ENCODE measurements around the gene SMIM30.
"Not testable (repeated sequence)": the region's sequence is repeated elsewhere in the genome, so short reads cannot be mapped to it uniquely, and the experiment has no call there.

The SMIM30 gene, protein sequence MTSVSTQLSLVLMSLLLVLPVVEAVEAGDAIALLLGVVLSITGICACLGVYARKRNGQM

GRCh38 chr7:113118074-113118959 is at the start of gene SMIM30:
SMIM30 (minus strand) TSS chr7:113118554; CDS start chr7:113117578, 976 bp downstream.
- peak within 1 kb of the TSS; percentile 92 for H3K4me3 Mint-ChIP-seq
- H3K27me3 Mint-ChIP-seq: no peaks in the 10 kb centered on the region
- H3K27ac Mint-ChIP-seq: peak within 1 kb of the TSS; percentile 90
- H3K9me3 Mint-ChIP-seq: no peaks in the 10 kb centered on the region
- H3K4me1 Mint-ChIP-seq (ENCODE audit: low read depth): peaks cover 49% of the 10 kb centered on the region
- peaks cover 36% of the 10 kb centered on the region for H3K36me3 Mint-ChIP-seq (ENCODE audit: low read depth)

DNA sequence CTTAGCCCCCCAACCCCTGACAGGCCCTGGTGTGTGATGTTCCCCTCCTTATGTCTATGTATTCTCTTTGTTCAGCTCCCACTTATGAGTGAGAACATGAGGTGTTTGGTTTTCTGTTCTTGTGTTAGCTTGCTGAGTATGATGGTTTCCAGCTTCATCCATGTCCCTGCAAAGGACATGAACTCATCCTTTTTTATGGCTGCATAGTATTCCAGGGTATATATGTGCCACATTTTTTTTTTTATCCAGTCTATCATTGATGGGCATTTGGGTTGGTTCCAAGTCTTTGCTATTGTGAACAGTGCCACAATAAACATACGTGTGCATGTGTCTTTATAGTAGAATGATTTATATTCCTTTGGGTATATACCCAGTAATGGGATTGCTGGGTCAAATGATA is 47.8 kb upstream of the SMIM30 start:
- peaks cover 14% of the 10 kb centered on the region for H3K27me3 Mint-ChIP-seq
- not testable (repeated sequence) for H3K9me3 Mint-ChIP-seq; H3K27ac Mint-ChIP-seq; H3K4me1 Mint-ChIP-seq (ENCODE audit: low read depth); H3K4me3 Mint-ChIP-seq; H3K36me3 Mint-ChIP-seq (ENCODE audit: low read depth)

DNA sequence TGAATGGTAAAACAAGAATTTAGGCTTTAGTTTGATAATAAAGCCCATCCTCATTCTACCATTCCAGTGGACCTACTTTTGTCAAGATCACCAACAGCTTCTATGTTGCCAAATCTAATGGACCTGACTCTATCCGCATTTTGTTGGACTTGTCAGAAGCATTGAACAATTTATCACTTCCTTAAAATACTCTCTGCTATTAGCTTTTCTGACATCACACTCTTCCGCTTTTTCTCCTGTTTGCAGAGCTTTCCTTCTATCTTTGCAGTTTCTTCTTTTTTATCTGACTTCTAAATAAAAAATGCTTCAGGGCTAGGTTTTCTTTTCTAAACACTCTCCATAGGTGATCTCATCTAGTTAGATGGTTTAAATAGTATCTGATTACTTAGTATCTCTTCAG is 42.7 kb upstream of the SMIM30 start:
- no peak overlapping the region for H3K27ac Mint-ChIP-seq
- no peaks in the 10 kb centered on the region for H3K4me1 Mint-ChIP-seq (ENCODE audit: low read depth)
- peaks cover 27% of the 10 kb centered on the region for H3K27me3 Mint-ChIP-seq
- no peaks in the 10 kb centered on the region for H3K36me3 Mint-ChIP-seq (ENCODE audit: low read depth)
- no peaks in the 10 kb centered on the region for H3K9me3 Mint-ChIP-seq
- H3K4me3 Mint-ChIP-seq: no peak overlapping the region

DNA sequence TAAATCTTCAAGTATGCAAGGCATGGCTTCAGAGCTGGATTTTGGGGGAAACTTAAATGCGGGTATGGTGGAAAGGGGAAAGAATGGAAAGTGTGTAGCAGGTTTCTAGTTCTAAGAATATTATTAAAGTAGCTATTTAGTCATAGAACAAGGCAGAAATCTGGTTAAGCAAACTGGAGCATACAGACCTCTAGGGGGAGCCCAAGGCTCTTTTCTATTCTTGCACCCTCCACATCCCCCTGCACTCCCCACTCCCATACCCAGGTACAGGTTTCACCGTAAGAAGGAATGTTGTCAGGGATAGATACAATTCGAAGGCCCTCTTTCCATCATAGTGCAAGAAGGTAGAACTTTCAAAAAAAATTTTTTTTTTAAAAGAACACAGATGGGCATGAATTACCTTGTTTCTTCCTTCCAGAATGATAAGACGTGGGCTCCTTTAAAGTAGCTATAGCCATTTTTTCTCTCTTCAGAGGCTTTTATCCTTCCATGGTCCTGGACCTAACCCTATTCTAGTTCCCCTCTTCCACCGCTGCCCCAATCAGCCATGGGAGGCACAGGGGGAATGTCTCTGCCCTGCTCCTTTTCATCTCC is 41.5 kb upstream of the SMIM30 start:
- Mint-ChIP-seq H3K4me3 (no peak overlapping the region), H3K36me3 (ENCODE audit: low read depth) (no peaks in the 10 kb centered on the region), H3K27me3 (peaks cover 34% of the 10 kb centered on the region), H3K9me3 (no peaks in the 10 kb centered on the region), H3K27ac (no peak overlapping the region), H3K4me1 (ENCODE audit: low read depth) (no peaks in the 10 kb centered on the region)

GRCh38 chr7:113158756-113159155 is 40.4 kb upstream of the SMIM30 start:
- Mint-ChIP-seq H3K9me3 (no peaks in the 10 kb centered on the region), H3K36me3 (ENCODE audit: low read depth) (no peaks in the 10 kb centered on the region), H3K27me3 (peaks cover 34% of the 10 kb centered on the region)

DNA sequence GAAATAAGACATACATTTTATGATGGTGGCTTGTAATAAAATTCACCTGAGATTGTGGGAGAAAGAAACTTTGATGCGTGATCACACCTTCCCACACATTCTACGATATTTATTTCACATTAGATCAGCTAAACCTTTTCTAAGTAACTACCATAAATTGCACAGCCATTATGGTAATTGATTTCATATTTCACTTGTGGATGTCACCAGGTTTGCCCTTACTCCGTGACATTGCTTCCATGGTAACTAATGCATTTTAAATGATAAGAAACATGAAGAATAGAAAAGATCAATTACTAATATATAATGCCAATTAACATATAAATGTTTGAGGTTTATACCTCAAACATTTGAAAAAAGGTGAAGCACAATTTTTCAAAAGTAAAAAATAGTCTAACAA is 35.8 kb upstream of the SMIM30 start:
- peaks cover 34% of the 10 kb centered on the region for H3K27me3 Mint-ChIP-seq

More at GRCh38 chr7:113158756-113159155, 40.4 kb upstream of the SMIM30 start:
- Mint-ChIP-seq H3K4me1 (ENCODE audit: low read depth) (no peaks in the 10 kb centered on the region), H3K4me3 (no peak overlapping the region), H3K27ac (no peak overlapping the region)

DNA sequence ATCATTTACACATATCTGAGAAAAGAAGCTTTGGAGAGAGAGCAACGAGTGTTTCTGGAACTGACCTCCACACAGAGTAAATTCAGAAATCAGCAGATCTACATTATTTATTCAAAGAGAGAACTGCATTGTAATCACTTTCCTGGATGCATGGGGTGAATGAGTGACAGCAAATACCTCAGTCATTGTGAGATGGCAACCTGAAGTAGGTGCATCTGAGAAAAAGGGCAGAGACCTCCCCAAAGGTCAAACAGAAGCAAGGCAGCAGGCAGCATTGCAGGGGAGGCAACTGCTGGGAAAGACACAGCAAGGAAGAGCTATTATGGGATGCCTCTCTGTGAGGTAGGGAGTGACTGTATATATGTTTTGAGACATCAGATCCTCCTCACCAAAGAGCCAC is 26.5 kb upstream of the SMIM30 start:
- Mint-ChIP-seq H3K27me3 (peaks cover 30% of the 10 kb centered on the region), H3K4me1 (ENCODE audit: low read depth) (no peaks in the 10 kb centered on the region), H3K4me3 (no peak overlapping the region), H3K27ac (no peak overlapping the region), H3K36me3 (ENCODE audit: low read depth) (no peaks in the 10 kb centered on the region), H3K9me3 (no peaks in the 10 kb centered on the region)

More for the DNA sequence above, 35.8 kb upstream of the SMIM30 start:
- Mint-ChIP-seq H3K36me3 (ENCODE audit: low read depth) (no peaks in the 10 kb centered on the region), H3K9me3 (no peaks in the 10 kb centered on the region), H3K4me3 (no peak overlapping the region), H3K4me1 (ENCODE audit: low read depth) (no peaks in the 10 kb centered on the region), H3K27ac (no peak overlapping the region)

GRCh38 chr7:113143486-113144257 is 25.3 kb upstream of the SMIM30 start:
- H3K9me3 Mint-ChIP-seq: no peaks in the 10 kb centered on the region
- H3K4me3 Mint-ChIP-seq: no peak overlapping the region
- H3K36me3 Mint-ChIP-seq (ENCODE audit: low read depth): no peaks in the 10 kb centered on the region
- H3K4me1 Mint-ChIP-seq (ENCODE audit: low read depth): no peaks in the 10 kb centered on the region
- peaks cover 22% of the 10 kb centered on the region for H3K27me3 Mint-ChIP-seq
- H3K27ac Mint-ChIP-seq: no peak overlapping the region

DNA sequence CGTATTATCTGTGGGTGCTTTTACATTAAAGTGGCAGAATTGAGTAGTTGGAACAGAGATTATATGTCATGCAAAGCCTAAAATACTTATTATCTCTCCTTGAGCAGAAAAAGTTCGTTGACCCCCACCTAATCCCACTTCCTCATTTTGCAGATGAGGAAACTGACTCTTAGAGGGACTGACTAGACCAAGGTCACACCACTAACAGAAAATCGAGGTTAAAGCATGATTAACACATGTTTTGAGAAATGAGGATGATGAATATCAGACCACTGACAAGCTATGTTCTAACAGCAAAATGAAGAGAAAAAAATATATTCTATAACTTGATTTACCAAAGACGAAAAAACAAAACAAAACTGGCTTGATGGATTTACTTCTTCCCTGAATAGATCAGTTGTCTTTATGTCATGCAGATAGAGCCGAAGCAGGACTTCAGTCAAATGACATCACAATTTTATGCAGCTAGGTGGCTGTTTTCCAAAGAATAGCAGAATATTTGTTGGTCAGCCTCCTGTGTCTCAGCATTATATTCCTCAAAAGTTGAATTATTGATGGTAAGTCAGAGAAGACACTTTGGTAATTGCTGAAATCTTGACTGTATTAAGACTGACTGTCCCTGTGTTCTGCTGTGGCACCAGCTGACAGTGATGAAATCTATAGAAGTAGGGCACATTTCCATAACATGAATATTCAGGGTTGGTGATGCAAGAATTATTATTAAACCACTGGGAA is 24.2 kb upstream of the SMIM30 start:
- no peaks in the 10 kb centered on the region for H3K36me3 Mint-ChIP-seq (ENCODE audit: low read depth)
- peaks cover 16% of the 10 kb centered on the region for H3K27me3 Mint-ChIP-seq
- no peaks in the 10 kb centered on the region for H3K9me3 Mint-ChIP-seq
- H3K4me3 Mint-ChIP-seq: no peak overlapping the region
- no peaks in the 10 kb centered on the region for H3K4me1 Mint-ChIP-seq (ENCODE audit: low read depth)
- H3K27ac Mint-ChIP-seq: no peak overlapping the region

GRCh38 chr7:113141803-113142202 is 23.4 kb upstream of the SMIM30 start:
- H3K27me3 Mint-ChIP-seq: peaks cover 14% of the 10 kb centered on the region
- no peaks in the 10 kb centered on the region for H3K36me3 Mint-ChIP-seq (ENCODE audit: low read depth)
- H3K4me3 Mint-ChIP-seq: no peak overlapping the region
- no peaks in the 10 kb centered on the region for H3K4me1 Mint-ChIP-seq (ENCODE audit: low read depth)
- no peak overlapping the region for H3K27ac Mint-ChIP-seq
- no peaks in the 10 kb centered on the region for H3K9me3 Mint-ChIP-seq

GRCh38 chr7:113140956-113141355 is 22.6 kb upstream of the SMIM30 start:
- Mint-ChIP-seq H3K27ac (no peak overlapping the region), H3K4me1 (ENCODE audit: low read depth) (no peaks in the 10 kb centered on the region), H3K9me3 (no peaks in the 10 kb centered on the region), H3K27me3 (peaks cover 9% of the 10 kb centered on the region), H3K36me3 (ENCODE audit: low read depth) (no peaks in the 10 kb centered on the region), H3K4me3 (no peak overlapping the region)

DNA sequence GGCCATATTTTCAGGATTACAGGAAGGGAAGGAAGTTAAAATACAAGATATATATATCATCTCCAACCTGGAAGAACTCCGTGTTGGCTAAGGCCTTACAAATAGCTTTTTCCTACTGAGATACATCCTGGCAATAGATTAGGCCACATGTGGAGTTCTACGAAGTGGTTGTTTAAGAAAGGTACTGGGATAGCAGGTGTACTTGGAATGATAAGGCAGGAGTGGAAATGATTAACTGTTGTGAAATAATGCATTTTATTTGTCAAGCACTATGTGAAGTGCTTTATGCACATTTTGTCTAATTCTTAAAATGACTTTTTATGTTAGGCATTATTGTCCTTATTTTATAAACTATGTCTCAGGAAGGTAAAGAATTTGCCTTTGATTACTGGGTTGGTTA is 18.9 kb upstream of the SMIM30 start:
- Mint-ChIP-seq H3K4me1 (ENCODE audit: low read depth) (no peaks in the 10 kb centered on the region), H3K9me3 (no peaks in the 10 kb centered on the region), H3K36me3 (ENCODE audit: low read depth) (no peaks in the 10 kb centered on the region), H3K27ac (no peak overlapping the region), H3K4me3 (no peak overlapping the region), H3K27me3 (peaks cover 8% of the 10 kb centered on the region)

DNA sequence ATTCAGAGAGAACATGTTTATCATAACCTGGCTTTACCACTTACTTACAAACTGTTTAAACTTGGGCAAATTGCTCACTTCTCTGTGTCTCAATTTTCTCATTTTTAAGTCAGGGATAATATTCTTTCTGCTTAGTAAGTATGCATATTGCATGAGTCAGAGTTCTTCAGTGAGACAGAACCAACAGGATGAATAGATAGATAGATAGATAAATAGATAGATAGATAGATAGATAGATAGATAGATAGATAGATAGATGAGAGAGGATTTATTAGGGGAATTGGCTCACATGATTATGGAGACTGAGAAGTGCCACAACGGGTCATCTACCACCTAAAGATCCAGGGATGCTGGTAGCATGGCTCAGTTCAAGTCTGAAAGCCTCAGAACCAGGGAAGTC is 15.7 kb upstream of the SMIM30 start:
- no peaks in the 10 kb centered on the region for H3K36me3 Mint-ChIP-seq (ENCODE audit: low read depth)
- H3K4me1 Mint-ChIP-seq (ENCODE audit: low read depth): no peaks in the 10 kb centered on the region
- no peak overlapping the region for H3K27ac Mint-ChIP-seq
- peaks cover 8% of the 10 kb centered on the region for H3K27me3 Mint-ChIP-seq
- H3K4me3 Mint-ChIP-seq: no peak overlapping the region
- H3K9me3 Mint-ChIP-seq: no peaks in the 10 kb centered on the region

DNA sequence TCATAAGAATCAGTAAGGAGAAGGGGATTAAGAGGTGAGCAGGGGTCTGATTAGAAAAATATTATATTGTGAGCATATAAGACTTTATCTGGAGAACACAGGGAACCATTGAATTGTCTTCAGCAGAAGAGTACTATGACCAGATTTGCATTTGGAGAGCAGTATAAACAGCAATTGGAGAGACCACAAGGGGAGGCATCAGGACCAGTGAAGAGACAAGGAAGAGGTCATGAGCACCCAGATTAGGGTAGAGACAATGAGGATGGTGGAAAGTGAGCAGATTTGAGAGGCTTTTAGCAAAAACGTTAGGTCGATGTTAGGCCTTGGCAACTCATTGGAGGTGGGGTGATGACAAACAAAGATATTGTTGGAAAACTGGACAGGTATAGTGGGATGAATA is 13.0 kb upstream of the SMIM30 start:
- Mint-ChIP-seq H3K27me3 (peaks cover 8% of the 10 kb centered on the region), H3K36me3 (ENCODE audit: low read depth) (no peaks in the 10 kb centered on the region), H3K27ac (no peak overlapping the region), H3K4me1 (ENCODE audit: low read depth) (no peaks in the 10 kb centered on the region), H3K4me3 (no peak overlapping the region), H3K9me3 (no peaks in the 10 kb centered on the region)
